SK-N-SH (cell line): ENCODE measurements around the gene ECE1.

Source experiments
- ELF1 ChIP-seq: IDR thresholded peaks from 2 replicates; pipeline ENCODE4 v1.4.0; 2012
- EP300 ChIP-seq, 2 experiments: IDR thresholded peaks; 2 replicates each; pipeline versions ENCODE4 v1.4.0 to v1.6.1; 2012; ENCODE audit warnings: borderline replicate concordance in 1 of 2, low read depth in 1 of 2, low read length in 1 of 2
- GATA2 ChIP-seq: sonication (generic); formaldehyde crosslinking; IDR thresholded peaks from 2 replicates; pipeline ENCODE4 v1.5.0; 2020; ENCODE audit warnings: mild to moderate bottlenecking, missing genetic modification reagents
- MAX ChIP-seq: IDR thresholded peaks from 2 replicates; pipeline ENCODE4 v1.4.0; 2012; ENCODE audit warnings: low read depth
- RAD21 ChIP-seq: IDR thresholded peaks from 2 replicates; pipeline ENCODE4 v1.6.1; 2012; ENCODE audit warnings: mild to moderate bottlenecking, low read length
- TCF12 ChIP-seq: IDR thresholded peaks from 2 replicates; pipeline ENCODE4 v1.4.0; 2012
- TEAD4 ChIP-seq: IDR thresholded peaks from 2 replicates; pipeline ENCODE4 v1.4.0; 2012; ENCODE audit warnings: mild to moderate bottlenecking, borderline replicate concordance; ENCODE audit not compliant: insufficient read depth
- TF ChIP-seq, protein P1 (sequence below): fragments of 200-600 bp; sonication (generic); IDR thresholded peaks from 2 replicates; pipeline ENCODE4 v1.6.1; 2017; ENCODE audit warnings: antibody characterized with exemption, mild to moderate bottlenecking, moderate library complexity

GRCh38 chr1:21322681-21323016, 32.4 kb upstream of the ECE1 start:
- TF ChIP-seq RAD21 (no peak), EP300 (IDR thresholded peaks at IDR 0.05; ENCODE audit: borderline replicate concordance in 1 of 2, low read depth in 1 of 2, low read length in 1 of 2) (no peak), ELF1 (no peak), TEAD4 (no peak), GATA2 (CRISPR knock-in tag) (no peak), MAX (no peak), TCF12 (no peak)
- TF ChIP-seq, protein P1, sequence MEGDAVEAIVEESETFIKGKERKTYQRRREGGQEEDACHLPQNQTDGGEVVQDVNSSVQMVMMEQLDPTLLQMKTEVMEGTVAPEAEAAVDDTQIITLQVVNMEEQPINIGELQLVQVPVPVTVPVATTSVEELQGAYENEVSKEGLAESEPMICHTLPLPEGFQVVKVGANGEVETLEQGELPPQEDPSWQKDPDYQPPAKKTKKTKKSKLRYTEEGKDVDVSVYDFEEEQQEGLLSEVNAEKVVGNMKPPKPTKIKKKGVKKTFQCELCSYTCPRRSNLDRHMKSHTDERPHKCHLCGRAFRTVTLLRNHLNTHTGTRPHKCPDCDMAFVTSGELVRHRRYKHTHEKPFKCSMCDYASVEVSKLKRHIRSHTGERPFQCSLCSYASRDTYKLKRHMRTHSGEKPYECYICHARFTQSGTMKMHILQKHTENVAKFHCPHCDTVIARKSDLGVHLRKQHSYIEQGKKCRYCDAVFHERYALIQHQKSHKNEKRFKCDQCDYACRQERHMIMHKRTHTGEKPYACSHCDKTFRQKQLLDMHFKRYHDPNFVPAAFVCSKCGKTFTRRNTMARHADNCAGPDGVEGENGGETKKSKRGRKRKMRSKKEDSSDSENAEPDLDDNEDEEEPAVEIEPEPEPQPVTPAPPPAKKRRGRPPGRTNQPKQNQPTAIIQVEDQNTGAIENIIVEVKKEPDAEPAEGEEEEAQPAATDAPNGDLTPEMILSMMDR = no peak
